HEK293T (cell line): ENCODE results near the gene PRKG1.

ENCODE experiments used
- CTCF ChIA-PET: fragments of 350-600 bp; formaldehyde crosslinking; extraction: SDS; loops from one replicate; lab custom pipeline; 2021; ENCODE audit warnings: antibody characterized with exemption, inconsistent platforms; lab: Yijun Ruan, JAX
- POLR2A ChIA-PET: fragments of 350-600 bp; formaldehyde crosslinking; extraction: SDS; loops from one replicate; lab custom pipeline; 2020; ENCODE audit warnings: antibody characterized with exemption, inconsistent platforms; lab: Yijun Ruan, JAX
- DNase-seq: peaks from one replicate; pipeline ENCODE4 v3.0.0; 2012; ENCODE audit warnings: mixed read lengths; ENCODE audit errors: extremely low spot score
- ARNT ChIP-seq: fragments of 450-650 bp; IDR thresholded peaks from 2 replicates; pipeline ENCODE4 v1.6.1; 2017; ENCODE audit warnings: mild to moderate bottlenecking
- BHLHE40 ChIP-seq: fragments of 450-650 bp; IDR thresholded peaks from 2 replicates; pipeline ENCODE4 v1.6.1; 2016; ENCODE audit warnings: mild to moderate bottlenecking, moderate library complexity, borderline replicate concordance
- CTBP1 ChIP-seq: fragments of 450-650 bp; IDR thresholded peaks from 2 replicates; pipeline ENCODE4 v1.6.1; 2016; ENCODE audit warnings: borderline replicate concordance
- ELF4 ChIP-seq: fragments of 450-650 bp; IDR thresholded peaks from 2 replicates; pipeline ENCODE4 v1.6.1; 2017; ENCODE audit warnings: antibody characterized with exemption
- FOXA1 ChIP-seq: fragments of 450-650 bp; IDR thresholded peaks from 2 replicates; pipeline ENCODE4 v1.6.1; 2016; ENCODE audit warnings: mild to moderate bottlenecking
- FOXK2 ChIP-seq: fragments of 450-650 bp; IDR thresholded peaks from 2 replicates; pipeline ENCODE4 v1.6.1; 2016; ENCODE audit warnings: mild to moderate bottlenecking
- FOXM1 ChIP-seq: fragments of 450-650 bp; IDR thresholded peaks from 2 replicates; pipeline ENCODE4 v1.6.1; 2017; ENCODE audit warnings: mild to moderate bottlenecking, borderline replicate concordance
- HDGF ChIP-seq: fragments of 450-650 bp; IDR thresholded peaks from 2 replicates; pipeline ENCODE4 v1.6.1; 2017; ENCODE audit warnings: antibody characterized with exemption, borderline replicate concordance
- L3MBTL2 ChIP-seq: fragments of 450-650 bp; conservative IDR thresholded peaks from 2 replicates; pipeline ENCODE4 v1.6.1; 2016; ENCODE audit warnings: mild to moderate bottlenecking
- LEF1 ChIP-seq: fragments of 450-650 bp; IDR thresholded peaks from 2 replicates; pipeline ENCODE4 v1.6.1; 2017; ENCODE audit warnings: mild to moderate bottlenecking, borderline replicate concordance
- NFRKB ChIP-seq: fragments of 450-650 bp; IDR thresholded peaks from 2 replicates; pipeline ENCODE4 v1.6.1; 2016; ENCODE audit warnings: mild to moderate bottlenecking, moderate library complexity
- SP1 ChIP-seq: fragments of 450-650 bp; IDR thresholded peaks from 2 replicates; pipeline ENCODE4 v1.6.1; 2017
- SUZ12 ChIP-seq: fragments of 450-650 bp; IDR thresholded peaks from 2 replicates; pipeline ENCODE4 v1.6.1; 2016; ENCODE audit warnings: mild to moderate bottlenecking
- TARDBP ChIP-seq: fragments of 450-650 bp; IDR thresholded peaks from 2 replicates; pipeline ENCODE4 v1.6.1; 2016
- ZNF384 ChIP-seq: fragments of 450-650 bp; IDR thresholded peaks from 2 replicates; pipeline ENCODE4 v1.6.1; 2016
- TF ChIP-seq, protein P1 (sequence below): fragments of 450-650 bp; IDR thresholded peaks from 2 replicates; pipeline ENCODE4 v1.6.1; 2016

The PRKG1 gene

DNA sequence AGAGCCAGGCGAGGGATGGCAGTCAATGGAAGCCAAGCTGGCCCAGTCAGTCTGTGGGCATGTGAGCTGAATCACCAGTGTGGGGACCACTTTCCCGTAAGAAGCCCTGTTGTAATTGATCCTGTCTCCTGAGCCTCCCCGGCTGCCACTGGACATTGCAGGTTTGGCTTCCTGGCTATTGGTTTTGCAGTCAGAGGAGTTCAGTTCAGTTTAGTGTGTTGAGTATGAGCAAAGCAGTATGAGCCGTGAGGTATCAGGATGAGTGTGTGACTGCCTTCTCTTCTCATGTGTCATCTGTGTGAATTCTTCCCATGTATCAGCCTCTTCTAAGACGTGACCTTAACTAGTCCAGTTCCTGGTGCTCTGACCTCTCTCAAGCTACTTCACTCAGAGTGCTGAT, 227.4 kb downstream of the PRKG1 start:
- POLR2A ChIA-PET: no interaction called here
- no peak for DNase-seq

DNA sequence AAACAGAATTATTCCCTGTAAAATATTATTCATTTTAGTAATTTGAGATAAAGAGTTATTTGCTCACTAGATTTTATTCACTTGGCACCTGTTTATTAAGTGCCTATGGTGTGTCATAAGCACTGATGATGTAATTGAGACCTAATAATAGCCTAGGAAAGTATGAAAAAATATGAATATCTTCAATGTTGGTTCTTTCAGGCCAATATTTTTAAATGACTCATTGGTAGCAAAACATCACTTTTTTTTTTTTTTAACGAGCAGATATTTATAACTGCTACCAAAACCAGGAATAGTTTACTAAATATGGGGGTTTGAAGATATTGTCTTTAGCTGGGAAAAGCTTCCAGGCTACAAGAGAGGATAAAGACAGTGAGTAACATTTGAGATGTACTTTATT, 228.0 kb downstream of the PRKG1 start:
- CTCF ChIA-PET: no interaction called here
- TF ChIP-seq CTBP1: no peak
- TF ChIP-seq HDGF: no peak
- TF ChIP-seq SP1: no peak
- no peak for TF ChIP-seq SUZ12
- no peak for TF ChIP-seq ELF4
- DNase-seq: no peak
- POLR2A ChIA-PET: no interaction called here

More for the DNA sequence above, 227.4 kb downstream of the PRKG1 start:
- CTCF ChIA-PET: no interaction called here
- TF ChIP-seq ARNT (no peak), L3MBTL2 (no peak), FOXA1 (no peak), FOXM1 (no peak), BHLHE40 (no peak), NFRKB (no peak), HDGF (no peak)
- TF ChIP-seq, protein P1, sequence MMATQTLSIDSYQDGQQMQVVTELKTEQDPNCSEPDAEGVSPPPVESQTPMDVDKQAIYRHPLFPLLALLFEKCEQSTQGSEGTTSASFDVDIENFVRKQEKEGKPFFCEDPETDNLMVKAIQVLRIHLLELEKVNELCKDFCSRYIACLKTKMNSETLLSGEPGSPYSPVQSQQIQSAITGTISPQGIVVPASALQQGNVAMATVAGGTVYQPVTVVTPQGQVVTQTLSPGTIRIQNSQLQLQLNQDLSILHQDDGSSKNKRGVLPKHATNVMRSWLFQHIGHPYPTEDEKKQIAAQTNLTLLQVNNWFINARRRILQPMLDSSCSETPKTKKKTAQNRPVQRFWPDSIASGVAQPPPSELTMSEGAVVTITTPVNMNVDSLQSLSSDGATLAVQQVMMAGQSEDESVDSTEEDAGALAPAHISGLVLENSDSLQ: no peak

DNA sequence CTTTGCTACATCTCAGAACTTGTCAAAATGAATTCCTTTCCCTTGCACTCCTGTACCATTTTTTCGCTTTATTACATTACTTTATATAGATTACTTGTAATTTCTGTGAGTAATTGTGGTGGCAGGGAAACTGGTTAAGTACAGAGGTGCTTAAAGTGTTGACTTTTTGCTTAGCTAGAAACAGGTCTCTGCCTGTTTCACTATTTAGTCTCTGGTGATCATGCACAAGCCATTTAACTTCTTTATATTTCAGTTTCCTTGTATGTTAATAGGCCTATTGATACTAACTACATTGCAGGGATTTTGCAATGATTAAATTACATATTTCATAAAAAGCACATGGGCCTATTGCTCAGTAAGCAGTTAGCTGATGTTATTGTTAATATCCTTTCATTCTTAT, 233.8 kb downstream of the PRKG1 start:
- ChIA-PET CTCF (no interaction called here), POLR2A (no interaction called here)
- DNase-seq: no peak

DNA sequence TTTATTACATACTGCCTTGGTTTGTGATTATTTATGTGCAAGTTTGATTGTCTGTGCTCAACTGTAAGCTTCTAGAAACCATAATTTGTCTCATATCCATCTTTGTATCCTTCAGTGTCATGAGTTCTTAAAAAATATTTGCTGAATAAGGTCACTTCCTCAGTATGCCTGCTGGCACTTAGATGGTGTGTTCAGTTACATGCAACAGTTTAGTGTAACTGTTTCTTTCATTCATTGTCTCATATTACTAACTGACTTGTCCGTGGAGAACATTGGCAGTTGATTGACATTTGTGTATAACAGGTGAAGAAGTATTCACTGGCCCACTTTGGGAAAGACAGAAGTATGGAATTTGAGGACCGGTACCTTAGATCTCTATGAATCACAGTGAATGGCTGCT, 236.9 kb downstream of the PRKG1 start:
- ChIA-PET CTCF (no interaction called here), POLR2A (no interaction called here)
- DNase-seq: no peak
- TF ChIP-seq BHLHE40 (no peak), ZNF384 (no peak), NFRKB (no peak), TARDBP (no peak), ELF4 (no peak), L3MBTL2 (no peak), HDGF (no peak), CTBP1 (no peak), SUZ12 (no peak), FOXK2 (no peak), FOXM1 (no peak), FOXA1 (no peak), SP1 (no peak)

More for the DNA sequence above, 233.8 kb downstream of the PRKG1 start:
- no peak for TF ChIP-seq NFRKB
- TF ChIP-seq ZNF384: no peak
- no peak for TF ChIP-seq ELF4
- TF ChIP-seq, protein P1: no peak
- no peak for TF ChIP-seq FOXK2
- TF ChIP-seq FOXM1: no peak
- TF ChIP-seq ARNT: no peak
- TF ChIP-seq TARDBP: no peak

DNA sequence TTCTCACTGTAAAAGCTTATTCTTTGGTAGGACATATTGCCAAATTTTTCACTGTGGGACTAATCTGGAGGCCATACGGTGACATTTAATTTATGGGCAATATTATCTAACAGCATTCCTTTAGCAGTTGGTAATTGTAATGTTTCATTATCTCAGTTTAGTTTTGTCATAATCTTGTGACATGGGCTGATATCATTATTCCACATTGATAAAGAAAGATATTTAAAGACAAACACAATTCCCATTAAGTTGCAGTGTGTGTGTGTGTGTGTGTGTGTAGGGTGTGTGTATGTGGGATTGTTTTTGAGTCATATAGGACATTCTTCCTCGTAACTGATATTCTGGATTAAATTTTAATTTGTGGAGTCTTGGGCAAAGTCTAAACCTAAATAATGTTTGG, 238.5 kb downstream of the PRKG1 start:
- no peak for DNase-seq
- ChIA-PET CTCF (interaction anchor here (0.7 kb wide), 2 partner anchors 7 to 55 kb away, joined by 3 read pairs; no protein-coding TSS in a partner anchor), POLR2A (no interaction called here)
- TF ChIP-seq CTBP1 (no peak), SP1 (no peak), ZNF384 (no peak), ELF4 (no peak), FOXM1 (no peak), ARNT (no peak), NFRKB (no peak), FOXK2 (no peak), FOXA1 (no peak), SUZ12 (no peak), HDGF (no peak), BHLHE40 (no peak), TARDBP (no peak), LEF1 (no peak), L3MBTL2 (no peak)
- TF ChIP-seq, protein P1: no peak

DNA sequence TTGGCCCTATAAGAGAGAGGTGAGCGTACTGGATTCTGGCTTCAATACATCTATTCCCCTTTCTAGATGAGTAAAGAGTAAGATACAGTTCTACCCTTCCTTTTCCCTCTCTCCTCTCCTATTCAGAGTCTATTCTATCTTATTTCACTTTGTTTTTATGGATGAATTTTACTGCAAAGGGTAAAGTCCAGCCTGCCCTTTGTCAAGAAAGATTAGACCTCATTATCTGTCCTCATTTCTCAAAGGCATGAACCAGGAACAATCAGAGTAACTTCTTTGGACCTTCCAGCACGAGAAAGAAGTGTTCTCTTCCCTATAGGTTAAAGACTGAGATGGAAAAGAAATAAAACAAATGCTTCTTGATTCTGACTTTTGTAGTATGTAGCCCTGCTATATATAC, 239.0 kb downstream of the PRKG1 start:
- ChIA-PET CTCF (no interaction called here), POLR2A (no interaction called here)
- TF ChIP-seq FOXM1 (no peak), SP1 (no peak), ZNF384 (no peak), L3MBTL2 (no peak), HDGF (no peak), LEF1 (no peak), NFRKB (no peak), SUZ12 (no peak), ARNT (no peak)
- TF ChIP-seq, protein P1: no peak
- no peak for DNase-seq
